NCI-H345 (cell line): ENCODE data around the gene SLC22A12.

Experiments used
- DNase-seq: peaks from one replicate; lab custom pipeline; 2025; lab: John Stamatoyannopoulos, UW

SLC22A12 gene

GRCh38 chr11:64650923-64651523 lies 60.0 kb downstream of the SLC22A12 start:
- no peak for DNase-seq
